Measurements from ENCODE around the gene RBM26. TPM values are rescaled to one million over a fixed set of nuclear protein-coding genes. Genes with fewer than 3 reads are reported as not detected.

Gene RBM26
- total and polyA plus RNA-seq, 3 experiments from 2014 or later = 15.8 to 61.7 (median 59.4) TPM

DNA sequence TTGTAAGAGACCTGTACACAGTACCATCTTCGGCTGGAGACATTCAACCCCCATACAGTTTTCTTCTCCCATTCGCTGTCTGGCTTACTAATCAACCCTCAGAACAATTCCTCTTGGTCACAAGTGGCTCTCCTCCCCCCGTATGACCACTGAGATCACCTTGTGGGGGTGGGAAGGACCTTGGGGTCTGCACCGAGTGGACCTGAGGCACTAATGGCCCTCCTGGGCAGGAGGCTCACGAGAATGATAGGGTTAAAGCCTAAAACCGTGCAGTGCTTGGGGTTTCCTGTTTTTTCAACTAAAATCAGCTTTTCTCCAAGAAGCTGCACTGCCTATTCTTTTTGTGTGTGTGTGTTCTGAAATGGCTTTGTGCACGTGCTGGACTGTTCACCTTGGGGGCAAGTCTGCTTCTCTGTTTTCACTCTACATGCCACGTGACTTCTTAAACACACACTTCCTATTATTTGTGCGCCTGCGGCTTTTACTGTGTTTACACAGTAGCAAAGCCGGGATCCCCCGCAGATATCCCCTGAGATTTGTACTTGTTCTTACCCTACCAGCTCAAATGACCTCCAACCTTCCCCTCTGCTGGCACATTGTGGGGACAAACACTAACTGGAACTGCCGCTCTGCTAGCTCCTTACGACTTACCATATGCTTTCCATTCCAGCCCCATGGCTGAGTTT is 12.3 kb downstream of the RBM26 start:
- H3K27ac ChIP-seq (ENCODE audit: low read depth, low read length) = peak overlapping the region; percentile 18
- H3K27me3 Mint-ChIP-seq = no peaks in the 10 kb centered on the region
- H3K27me3 ChIP-seq (ENCODE audit: insufficient read depth, low read length, poor library complexity, severe bottlenecking) = no peaks in the 10 kb centered on the region
- DNase-seq = peak in 3 of 5 donors; percentile 48 to 71 (median 67)
- H3K36me3 Mint-ChIP-seq = peaks cover 8 to 24% (median 17%) of the 10 kb centered on the region in 3 donors
- ChIA-PET POLR2A (interaction anchor here (0.6 to 1.1 kb wide), 2 partner anchors 12 to 65 kb away, joined by 4 to 17 read pairs; no protein-coding TSS in a partner anchor), CTCF (interaction anchor here (0.9 to 4.3 kb wide), 5 partner anchors 8 to 1256 kb away, joined by 3 to 45 read pairs (median 3); partner anchors contain the start of gene RBM26)
- H3K4me1 ChIP-seq (ENCODE audit: insufficient read depth, low read length) = peaks cover 60% of the 10 kb centered on the region
- peaks cover 54 to 69% (median 69%) of the 10 kb centered on the region in 3 donors for H3K4me1 Mint-ChIP-seq
- H3K36me3 ChIP-seq (ENCODE audit: insufficient read depth, low read length) = no peaks in the 10 kb centered on the region
- peaks cover 0 to 6% (median 3%) of the 10 kb centered on the region in 5 donors for H3K9me3 Mint-ChIP-seq
- H3K4me3 ChIP-seq (ENCODE audit: low read length) = peak overlapping the region; percentile 66
- no peaks in the 10 kb centered on the region for H3K9me3 ChIP-seq (ENCODE audit: low read length)
- peak overlapping the region; percentile 43 to 94 (median 80) for H3K27ac Mint-ChIP-seq
- H3K4me3 Mint-ChIP-seq = peak overlapping the region; percentile 44 to 84 (median 73)

DNA sequence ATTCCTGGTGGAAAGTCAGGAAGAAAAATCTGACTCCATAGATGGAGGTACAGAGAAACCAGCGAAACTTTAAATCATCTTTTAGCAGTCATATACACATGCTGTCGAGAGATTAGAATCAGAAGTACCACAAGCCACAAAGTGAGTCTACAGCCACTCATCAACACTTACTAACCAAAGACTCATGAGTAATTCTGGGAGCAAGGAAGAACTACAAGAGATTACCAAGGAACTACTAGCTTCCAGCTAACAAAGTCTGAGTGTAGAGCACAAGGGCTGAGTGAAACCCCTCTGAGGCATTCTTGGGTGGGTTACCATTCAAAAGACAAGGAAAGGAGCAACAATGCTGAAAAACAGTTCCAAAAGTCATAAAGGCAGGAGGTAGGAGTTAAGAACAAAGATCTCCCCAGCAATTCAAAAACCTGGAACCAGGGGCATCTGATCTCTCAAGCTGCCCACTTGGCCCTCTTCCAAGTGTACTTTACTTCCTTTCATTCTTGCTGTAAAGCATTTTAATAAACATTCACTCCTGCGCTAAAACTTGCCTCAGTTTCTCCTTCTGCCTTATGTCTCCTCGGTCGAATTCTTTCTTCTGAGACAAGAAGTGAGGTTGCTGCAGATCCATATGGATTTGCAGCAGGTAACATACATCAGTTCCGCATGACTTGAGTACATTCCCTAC is 13.0 kb downstream of the RBM26 start:
- H3K4me1 ChIP-seq (ENCODE audit: insufficient read depth, low read length) = peaks cover 62% of the 10 kb centered on the region
- H3K4me3 Mint-ChIP-seq = peak overlapping the region; percentile 44 to 84 (median 73)
- peak overlapping the region; percentile 18 for H3K27ac ChIP-seq (ENCODE audit: low read depth, low read length)
- H3K9me3 Mint-ChIP-seq = peaks cover 0 to 6% (median 3%) of the 10 kb centered on the region in 5 donors
- H3K4me3 ChIP-seq (ENCODE audit: low read length) = peak overlapping the region; percentile 66
- H3K9me3 ChIP-seq (ENCODE audit: low read length) = no peaks in the 10 kb centered on the region
- no peaks in the 10 kb centered on the region for H3K27me3 ChIP-seq (ENCODE audit: insufficient read depth, low read length, poor library complexity, severe bottlenecking)
- no peaks in the 10 kb centered on the region for H3K27me3 Mint-ChIP-seq
- H3K4me1 Mint-ChIP-seq = peaks cover 58 to 76% (median 75%) of the 10 kb centered on the region in 3 donors
- H3K36me3 Mint-ChIP-seq = peaks cover 7 to 21% (median 17%) of the 10 kb centered on the region in 3 donors
- peak overlapping the region; percentile 43 to 91 (median 80) for H3K27ac Mint-ChIP-seq
- DNase-seq = peak in 2 of 5 donors; percentile 49 to 56
- POLR2A ChIA-PET = no interaction called here
- no peaks in the 10 kb centered on the region for H3K36me3 ChIP-seq (ENCODE audit: insufficient read depth, low read length)
- CTCF ChIA-PET = interaction anchor here (1.0 to 4.3 kb wide), 3 partner anchors 11 to 90 kb away, joined by 3 to 45 read pairs (median 6); partner anchors contain the start of gene RBM26

DNA sequence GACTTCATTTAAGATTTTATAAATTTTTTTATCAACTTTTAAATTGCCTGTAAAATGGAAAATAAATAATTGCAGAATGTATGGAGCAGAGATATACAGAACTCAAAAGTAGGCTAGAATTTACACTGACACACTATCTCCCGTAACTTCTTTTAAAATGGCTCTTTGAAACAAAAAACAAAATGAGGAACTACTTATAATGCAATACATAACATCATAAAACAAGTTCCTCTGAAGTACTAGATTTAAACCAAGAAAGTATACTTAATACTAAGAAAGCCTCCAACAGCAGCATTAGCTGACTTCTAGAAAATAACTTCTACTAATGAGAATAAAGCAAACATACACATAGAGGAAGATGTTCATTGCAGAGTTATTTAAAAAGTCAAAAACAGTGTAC is 17.0 kb downstream of the RBM26 start:
- Histone ChIP-seq H3K4me1 (ENCODE audit: insufficient read depth, low read length) (peaks cover 71% of the 10 kb centered on the region), H3K27ac (ENCODE audit: low read depth, low read length) (no peak overlapping the region), H3K9me3 (ENCODE audit: low read length) (no peaks in the 10 kb centered on the region), H3K4me3 (ENCODE audit: low read length) (no peak overlapping the region), H3K36me3 (ENCODE audit: insufficient read depth, low read length) (no peaks in the 10 kb centered on the region), H3K27me3 (ENCODE audit: insufficient read depth, low read length, poor library complexity, severe bottlenecking) (no peaks in the 10 kb centered on the region)
- Mint-ChIP-seq H3K4me1 (peaks cover 66 to 90% (median 82%) of the 10 kb centered on the region in 3 donors), H3K36me3 (peaks cover 0 to 1% (median 0%) of the 10 kb centered on the region in 3 donors), H3K27me3 (no peaks in the 10 kb centered on the region), H3K9me3 (no peaks in the 10 kb centered on the region), H3K27ac (no peak overlapping the region), H3K4me3 (no peak overlapping the region)
- ChIA-PET CTCF (no interaction called here), POLR2A (no interaction called here)
- no peak for DNase-seq

DNA sequence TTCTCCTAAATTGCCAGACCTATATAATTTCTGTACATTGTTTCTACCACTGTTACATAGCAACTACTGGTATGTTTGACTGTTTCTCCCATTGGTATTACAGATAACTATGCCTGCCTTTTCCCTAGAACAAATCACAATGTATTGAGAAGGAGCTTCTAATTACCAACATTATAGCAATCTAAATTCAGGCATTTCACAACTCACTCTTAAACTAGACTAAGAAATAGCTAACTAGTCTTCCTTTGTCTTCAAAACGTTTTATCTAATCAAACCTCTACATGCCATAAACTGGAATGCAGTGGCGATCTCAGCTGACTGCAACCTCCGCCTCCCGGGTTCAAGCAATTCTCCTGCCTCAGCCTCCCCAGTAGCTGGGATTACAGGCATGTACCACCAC is 18.2 kb downstream of the RBM26 start:
- ChIA-PET CTCF (interaction anchor here (1.8 kb wide), 1 partner anchor 18 kb away, joined by 4 read pairs; the partner anchor contains the start of gene RBM26), POLR2A (no interaction called here)
- Mint-ChIP-seq H3K27me3 (no peaks in the 10 kb centered on the region), H3K27ac (peak overlapping the region in 3 of 8 donors; percentile 32 to 61 (median 51)), H3K36me3 (peaks cover 0 to 6% (median 0%) of the 10 kb centered on the region in 3 donors), H3K4me1 (peaks cover 63 to 90% (median 81%) of the 10 kb centered on the region in 3 donors), H3K4me3 (peak overlapping the region in 1 of 7 donors; percentile 44), H3K9me3 (no peaks in the 10 kb centered on the region)
- no peaks in the 10 kb centered on the region for H3K36me3 ChIP-seq (ENCODE audit: insufficient read depth, low read length)
- no peak overlapping the region for H3K4me3 ChIP-seq (ENCODE audit: low read length)
- no peak overlapping the region for H3K27ac ChIP-seq (ENCODE audit: low read depth, low read length)
- no peak for DNase-seq
- H3K4me1 ChIP-seq (ENCODE audit: insufficient read depth, low read length) = peaks cover 67% of the 10 kb centered on the region
- H3K27me3 ChIP-seq (ENCODE audit: insufficient read depth, low read length, poor library complexity, severe bottlenecking) = no peaks in the 10 kb centered on the region
- no peaks in the 10 kb centered on the region for H3K9me3 ChIP-seq (ENCODE audit: low read length)

DNA sequence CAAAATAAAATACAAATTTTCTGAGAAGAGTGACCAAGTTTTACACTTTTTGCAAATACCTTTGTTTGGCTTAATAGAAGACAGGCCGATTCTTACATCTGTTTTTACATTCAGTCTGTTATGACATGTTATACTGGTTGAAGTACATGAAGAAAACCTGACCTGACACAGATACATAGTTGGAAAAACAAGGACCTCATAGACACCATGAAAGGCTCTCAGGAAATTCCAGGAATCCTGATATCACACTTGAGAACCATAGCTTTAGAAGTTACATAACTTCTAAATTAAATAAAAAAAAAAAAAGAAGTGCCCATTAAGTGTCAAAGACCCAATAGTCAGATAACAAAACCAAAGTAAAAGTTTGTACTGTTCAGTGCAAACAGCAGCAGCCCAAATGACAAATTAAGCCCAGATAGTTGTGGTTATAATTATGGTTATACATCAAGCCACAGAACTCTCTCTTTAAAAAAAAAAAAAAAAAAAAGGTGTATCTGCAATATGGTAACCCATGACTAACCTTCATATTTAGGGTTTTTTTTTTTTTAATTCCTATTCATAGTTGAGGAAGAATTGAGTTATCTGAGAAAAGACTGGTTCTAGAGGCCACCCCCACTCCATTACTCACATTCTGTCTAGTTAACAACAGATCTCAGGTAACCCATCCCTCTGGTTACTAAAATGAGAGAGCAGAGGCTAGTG is 19.8 kb downstream of the RBM26 start:
- Histone ChIP-seq H3K27me3 (ENCODE audit: insufficient read depth, low read length, poor library complexity, severe bottlenecking) (no peaks in the 10 kb centered on the region), H3K4me3 (ENCODE audit: low read length) (no peak overlapping the region), H3K9me3 (ENCODE audit: low read length) (no peaks in the 10 kb centered on the region), H3K27ac (ENCODE audit: low read depth, low read length) (no peak overlapping the region), H3K4me1 (ENCODE audit: insufficient read depth, low read length) (peaks cover 65% of the 10 kb centered on the region), H3K36me3 (ENCODE audit: insufficient read depth, low read length) (no peaks in the 10 kb centered on the region)
- H3K4me3 Mint-ChIP-seq = peak overlapping the region in 5 of 7 donors; percentile 44 to 78 (median 52)
- H3K27me3 Mint-ChIP-seq = no peaks in the 10 kb centered on the region
- H3K4me1 Mint-ChIP-seq = peaks cover 67 to 96% (median 86%) of the 10 kb centered on the region in 3 donors
- no peaks in the 10 kb centered on the region for H3K9me3 Mint-ChIP-seq
- peak in 1 of 5 donors; percentile 23 for DNase-seq
- peak overlapping the region in 3 of 8 donors; percentile 30 to 49 (median 41) for H3K27ac Mint-ChIP-seq
- ChIA-PET POLR2A (no interaction called here), CTCF (interaction anchor here (1.1 to 1.3 kb wide), 2 partner anchors 8 to 20 kb away, joined by 3 read pairs; partner anchors contain the start of gene RBM26)
- H3K36me3 Mint-ChIP-seq = peaks cover 0 to 6% (median 0%) of the 10 kb centered on the region in 3 donors

DNA sequence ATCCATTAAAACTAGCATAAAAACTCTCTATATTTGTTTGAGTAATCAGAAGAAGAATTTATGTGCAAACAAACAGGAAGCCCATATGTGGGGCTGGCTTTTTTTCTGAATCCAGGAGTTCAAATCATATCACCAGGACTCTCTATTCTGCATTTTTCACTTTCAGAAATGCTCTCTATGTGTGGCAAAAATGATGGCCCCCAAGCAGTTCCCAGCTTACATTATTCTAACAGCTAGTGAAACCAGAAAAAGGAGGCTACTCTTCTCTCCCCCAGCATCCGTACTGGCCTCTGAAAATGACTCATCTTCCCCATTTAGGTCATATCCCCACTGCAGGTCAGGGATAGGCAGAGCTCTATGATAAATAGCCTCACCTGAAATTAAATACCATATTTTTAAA is 20.4 kb downstream of the RBM26 start:
- no peaks in the 10 kb centered on the region for H3K27me3 ChIP-seq (ENCODE audit: insufficient read depth, low read length, poor library complexity, severe bottlenecking)
- H3K36me3 Mint-ChIP-seq = peaks cover 0 to 7% (median 0%) of the 10 kb centered on the region in 3 donors
- H3K27me3 Mint-ChIP-seq = no peaks in the 10 kb centered on the region
- H3K4me3 Mint-ChIP-seq = peak overlapping the region in 4 of 7 donors; percentile 9 to 78 (median 49)
- DNase-seq = no peak
- peaks cover 69 to 96% (median 87%) of the 10 kb centered on the region in 3 donors for H3K4me1 Mint-ChIP-seq
- H3K4me3 ChIP-seq (ENCODE audit: low read length) = no peak overlapping the region
- CTCF ChIA-PET = interaction anchor here (1.1 to 1.3 kb wide), 2 partner anchors 9 to 20 kb away, joined by 3 read pairs; partner anchors contain the start of gene RBM26
- POLR2A ChIA-PET = no interaction called here
- H3K36me3 ChIP-seq (ENCODE audit: insufficient read depth, low read length) = no peaks in the 10 kb centered on the region
- H3K27ac ChIP-seq (ENCODE audit: low read depth, low read length) = no peak overlapping the region
- H3K4me1 ChIP-seq (ENCODE audit: insufficient read depth, low read length) = peaks cover 59% of the 10 kb centered on the region
- peak overlapping the region in 2 of 8 donors; percentile 4 to 74 for H3K27ac Mint-ChIP-seq
- no peaks in the 10 kb centered on the region for H3K9me3 ChIP-seq (ENCODE audit: low read length)
- H3K9me3 Mint-ChIP-seq = no peaks in the 10 kb centered on the region

DNA sequence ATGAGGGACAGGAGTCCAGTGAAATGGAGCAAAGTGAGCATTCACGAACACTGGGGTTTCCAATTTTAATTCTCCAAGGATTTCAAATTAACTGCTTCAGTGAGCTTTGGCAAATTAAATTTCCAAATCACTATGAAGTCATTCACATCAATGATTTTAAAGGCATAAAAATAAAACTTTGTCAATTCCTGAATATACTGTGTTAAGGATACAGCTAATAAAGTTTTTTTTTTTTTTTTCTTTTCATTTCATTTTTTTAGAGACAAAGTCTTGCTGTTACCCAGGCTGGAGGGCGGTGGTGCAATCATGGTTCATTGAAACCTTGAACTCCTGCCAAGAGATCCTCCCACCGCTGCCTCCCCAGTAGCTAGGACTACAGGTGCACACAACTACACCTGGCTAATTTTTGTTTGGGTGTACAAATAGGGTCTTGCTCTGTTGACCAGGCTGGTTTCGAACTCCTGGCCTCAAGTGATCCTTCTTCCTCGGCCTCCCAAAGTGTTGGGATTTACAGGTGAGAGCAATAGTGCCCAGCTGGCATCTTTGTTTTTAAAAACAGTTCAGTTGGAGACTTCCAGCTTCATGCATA is 21.9 kb downstream of the RBM26 start:
- Mint-ChIP-seq H3K27me3 (no peaks in the 10 kb centered on the region), H3K36me3 (peaks cover 0 to 15% (median 3%) of the 10 kb centered on the region in 3 donors), H3K4me1 (peaks cover 74 to 96% (median 88%) of the 10 kb centered on the region in 3 donors), H3K27ac (peak overlapping the region in 1 of 8 donors; percentile 75), H3K9me3 (no peaks in the 10 kb centered on the region), H3K4me3 (peak overlapping the region in 1 of 7 donors; percentile 44)
- no peak overlapping the region for H3K27ac ChIP-seq (ENCODE audit: low read depth, low read length)
- no peaks in the 10 kb centered on the region for H3K27me3 ChIP-seq (ENCODE audit: insufficient read depth, low read length, poor library complexity, severe bottlenecking)
- H3K4me3 ChIP-seq (ENCODE audit: low read length) = no peak overlapping the region
- CTCF ChIA-PET = interaction anchor here (0.9 kb wide), 1 partner anchor 26 kb away, joined by 3 read pairs; no protein-coding TSS in a partner anchor
- POLR2A ChIA-PET = no interaction called here
- no peak for DNase-seq
- no peaks in the 10 kb centered on the region for H3K36me3 ChIP-seq (ENCODE audit: insufficient read depth, low read length)
- H3K4me1 ChIP-seq (ENCODE audit: insufficient read depth, low read length) = peaks cover 45% of the 10 kb centered on the region
- H3K9me3 ChIP-seq (ENCODE audit: low read length) = no peaks in the 10 kb centered on the region

Measured in CD8-positive, alpha-beta memory T cell (primary cell).